DND-41 (cell line): ENCODE results near the gene SCUBE1.

Experiments
- ATAC-seq: fragments of 200-7000 bp; cut with Tn5 transposase; 3 replicates; pipeline ENCODE4 v1.9.1; 2021; ENCODE audit warnings: low read depth; ENCODE audit not compliant: insufficient read depth
- DNase-seq: peaks from one replicate; pipeline ENCODE4 v3.0.0-alpha.2; 2020
- H2AFZ ChIP-seq: 2 replicates; pipeline ENCODE4 v1.6.0; 2012; ENCODE audit warnings: low read depth, low read length
- H3K27ac ChIP-seq: 2 replicates; pipeline ENCODE4 v1.5.1; 2012; ENCODE audit warnings: low read length, inconsistent platforms
- H3K27me3 ChIP-seq: fragments of 200-600 bp; sonication (generic); 2 replicates; pipeline ENCODE4 v1.6.0; 2012; ENCODE audit warnings: low read length, mild to moderate bottlenecking, inconsistent platforms; ENCODE audit not compliant: insufficient read depth, poor library complexity
- H3K36me3 ChIP-seq: 2 replicates; pipeline ENCODE4 v1.5.1; 2012; ENCODE audit warnings: low read length, inconsistent platforms; ENCODE audit not compliant: insufficient read depth
- H3K4me1 ChIP-seq: 2 replicates; pipeline ENCODE4 v1.5.1; 2012; ENCODE audit warnings: mild to moderate bottlenecking, low read length; ENCODE audit not compliant: insufficient read depth
- H3K4me2 ChIP-seq: 2 replicates; pipeline ENCODE4 v1.6.0; 2012; ENCODE audit warnings: mild to moderate bottlenecking, moderate library complexity, low read length, inconsistent platforms; ENCODE audit not compliant: insufficient read depth
- H3K4me3 ChIP-seq, 2 experiments: fragments of 200-600 bp in 1 of 2; shearing (Covaris generic) in 1 of 2; 2 replicates each; pipeline ENCODE4 v1.5.1; 2012 to 2016; ENCODE audit warnings: inconsistent platforms in 2 of 2, low read length in 2 of 2, mild to moderate bottlenecking in 2 of 2, low read depth in 1 of 2, moderate library complexity in 1 of 2
- H3K79me2 ChIP-seq: 2 replicates; pipeline ENCODE4 v1.6.0; 2012; ENCODE audit warnings: low read length, inconsistent platforms; ENCODE audit not compliant: insufficient read depth
- H3K9ac ChIP-seq: 2 replicates; pipeline ENCODE4 v1.6.0; 2012; ENCODE audit warnings: low read depth, mild to moderate bottlenecking, inconsistent platforms, low read length, moderate library complexity
- H3K9me3 ChIP-seq: 2 replicates; pipeline ENCODE4 v1.5.1; 2012; ENCODE audit warnings: low read length, moderate library complexity, mild to moderate bottlenecking, inconsistent platforms; ENCODE audit not compliant: insufficient read depth, severe bottlenecking
- H4K20me1 ChIP-seq: 2 replicates; pipeline ENCODE4 v1.6.0; 2012; ENCODE audit warnings: low read length; ENCODE audit not compliant: insufficient read depth
- EZH2 ChIP-seq: IDR thresholded peaks from 3 replicates; pipeline ENCODE4 v1.6.1; 2012; ENCODE audit warnings: borderline replicate concordance, low read depth, mild to moderate bottlenecking, moderate library complexity, low read length, inconsistent platforms; ENCODE audit not compliant: severe bottlenecking
- TF ChIP-seq, protein P1 (sequence below): IDR thresholded peaks from 2 replicates; pipeline ENCODE4 v1.5.1; 2012; ENCODE audit warnings: borderline replicate concordance, low read length, moderate library complexity, mild to moderate bottlenecking; ENCODE audit not compliant: poor library complexity, severe bottlenecking; ENCODE audit errors: extremely low read depth

SCUBE1 gene

DNA sequence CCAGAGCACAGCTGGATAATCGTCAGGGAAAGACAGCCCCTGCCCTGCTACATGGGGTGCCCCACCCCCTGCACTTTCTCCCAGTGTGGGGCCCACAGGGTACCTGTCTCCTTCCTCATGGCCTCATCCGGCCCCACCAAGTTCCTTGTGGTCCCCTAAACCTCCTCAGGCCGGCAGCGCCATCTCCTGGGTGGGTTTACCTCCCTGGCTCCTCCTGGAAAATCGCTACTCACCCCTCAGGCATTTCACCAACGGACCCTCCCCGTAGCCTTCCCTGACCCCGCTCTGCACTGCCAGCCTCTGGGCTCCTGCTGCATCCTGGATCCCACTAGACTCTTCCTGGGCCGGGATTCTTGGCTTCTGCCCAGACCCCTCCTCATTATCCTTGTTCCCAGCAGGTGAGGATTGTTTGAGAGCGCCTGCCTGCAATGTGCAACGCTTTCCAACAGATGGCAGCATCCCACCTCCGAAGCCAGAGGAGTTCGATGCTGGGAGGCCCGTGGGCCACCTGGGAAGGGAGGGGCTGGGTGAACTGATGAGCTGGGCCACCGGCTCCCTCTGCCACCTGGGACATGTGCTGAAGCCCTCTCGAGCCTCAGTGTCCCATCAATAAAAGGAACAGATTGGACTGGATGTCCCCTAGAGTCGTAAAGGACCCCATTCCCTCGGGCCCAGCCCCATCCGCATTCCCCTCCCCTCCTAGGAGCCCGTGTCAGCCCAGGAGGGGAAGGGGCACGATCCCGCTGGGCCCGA lies 112.0 kb downstream of the SCUBE1 start:
- Histone ChIP-seq H3K4me2 (no peak overlapping the region), H3K9me3 (no peaks in the 10 kb centered on the region), H3K27me3 (no peaks in the 10 kb centered on the region), H3K79me2 (no peaks in the 10 kb centered on the region), H4K20me1 (peaks cover 18% of the 10 kb centered on the region; the same call in 1 of the 2 replicates), H2AFZ (no peak overlapping the region), H3K4me1 (no peaks in the 10 kb centered on the region), H3K36me3 (no peaks in the 10 kb centered on the region), H3K27ac (no peak overlapping the region), H3K4me3 (no peak overlapping the region), H3K9ac (no peak overlapping the region)
- DNase-seq (peak; percentile 73), ATAC-seq (peak; percentile 75)
- TF ChIP-seq, protein P1, sequence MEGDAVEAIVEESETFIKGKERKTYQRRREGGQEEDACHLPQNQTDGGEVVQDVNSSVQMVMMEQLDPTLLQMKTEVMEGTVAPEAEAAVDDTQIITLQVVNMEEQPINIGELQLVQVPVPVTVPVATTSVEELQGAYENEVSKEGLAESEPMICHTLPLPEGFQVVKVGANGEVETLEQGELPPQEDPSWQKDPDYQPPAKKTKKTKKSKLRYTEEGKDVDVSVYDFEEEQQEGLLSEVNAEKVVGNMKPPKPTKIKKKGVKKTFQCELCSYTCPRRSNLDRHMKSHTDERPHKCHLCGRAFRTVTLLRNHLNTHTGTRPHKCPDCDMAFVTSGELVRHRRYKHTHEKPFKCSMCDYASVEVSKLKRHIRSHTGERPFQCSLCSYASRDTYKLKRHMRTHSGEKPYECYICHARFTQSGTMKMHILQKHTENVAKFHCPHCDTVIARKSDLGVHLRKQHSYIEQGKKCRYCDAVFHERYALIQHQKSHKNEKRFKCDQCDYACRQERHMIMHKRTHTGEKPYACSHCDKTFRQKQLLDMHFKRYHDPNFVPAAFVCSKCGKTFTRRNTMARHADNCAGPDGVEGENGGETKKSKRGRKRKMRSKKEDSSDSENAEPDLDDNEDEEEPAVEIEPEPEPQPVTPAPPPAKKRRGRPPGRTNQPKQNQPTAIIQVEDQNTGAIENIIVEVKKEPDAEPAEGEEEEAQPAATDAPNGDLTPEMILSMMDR = peak; percentile 99
- no peak for TF ChIP-seq EZH2

DNA sequence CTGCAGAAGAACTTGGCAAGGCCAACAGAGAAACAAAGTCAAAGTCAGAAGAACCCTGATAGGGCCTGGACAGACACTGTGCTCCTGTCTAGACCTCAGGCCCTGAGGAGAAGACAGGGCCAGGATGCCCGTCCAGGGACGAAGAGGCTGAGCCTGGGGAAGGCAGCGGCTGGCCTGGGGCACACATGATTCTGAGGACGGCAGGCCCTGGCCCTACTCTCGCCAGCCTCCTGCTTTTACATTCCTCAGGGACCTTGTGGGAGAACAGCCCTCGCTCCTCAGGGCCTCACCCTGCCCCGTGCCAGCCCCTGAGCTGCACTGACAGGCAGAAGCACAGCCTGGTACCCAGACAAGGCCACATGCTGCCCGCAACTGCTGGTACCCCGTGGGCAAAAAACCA lies 112.6 kb downstream of the SCUBE1 start:
- Histone ChIP-seq H3K9ac (no peak overlapping the region), H3K4me1 (no peaks in the 10 kb centered on the region), H3K27me3 (no peaks in the 10 kb centered on the region), H3K79me2 (no peaks in the 10 kb centered on the region), H4K20me1 (peaks cover 18% of the 10 kb centered on the region; the same call in 1 of the 2 replicates), H3K27ac (no peak overlapping the region), H3K9me3 (no peaks in the 10 kb centered on the region), H3K4me2 (no peak overlapping the region), H3K36me3 (no peaks in the 10 kb centered on the region), H3K4me3 (no peak overlapping the region), H2AFZ (no peak overlapping the region)
- ATAC-seq (no peak), DNase-seq (no peak)
- TF ChIP-seq EZH2 = no peak
- TF ChIP-seq, protein P1 = no peak

GRCh38 chr22:43228863-43229262 lies 114.3 kb downstream of the SCUBE1 start:
- Histone ChIP-seq H3K27ac (no peak overlapping the region), H3K4me2 (no peak overlapping the region), H3K9me3 (no peaks in the 10 kb centered on the region), H3K4me3 (no peak overlapping the region), H2AFZ (no peak overlapping the region), H4K20me1 (peaks cover 18% of the 10 kb centered on the region; the same call in 1 of the 2 replicates), H3K4me1 (no peaks in the 10 kb centered on the region), H3K79me2 (no peaks in the 10 kb centered on the region), H3K9ac (no peak overlapping the region), H3K27me3 (peaks cover 3% of the 10 kb centered on the region), H3K36me3 (no peaks in the 10 kb centered on the region)
- no peak for TF ChIP-seq EZH2
- TF ChIP-seq, protein P1 = no peak
- ATAC-seq (no peak), DNase-seq (no peak)
